RWPE2 (cell line): Measurements from ENCODE around the gene KCNJ15.

Experiments
- ATAC-seq: fragments of 200-7000 bp; cut with Tn5 transposase; 3 replicates; pipeline ENCODE4 v1.9.1; 2021; ENCODE audit warnings: low read depth
- DNase-seq: peaks from one replicate; pipeline ENCODE4 v3.0.0-alpha.2; 2020; ENCODE audit warnings: low spot score
- H3K27ac ChIP-seq: fragments of 450-650 bp; 2 replicates; pipeline ENCODE4 v1.5.1; 2017; ENCODE audit warnings: mild to moderate bottlenecking; ENCODE audit not compliant: poor library complexity, severe bottlenecking
- H3K27me3 ChIP-seq: fragments of 250-450 bp; sonication (Bioruptor Pico); 2 replicates; pipeline ENCODE4 v1.5.1; 2021; ENCODE audit warnings: mild to moderate bottlenecking, moderate library complexity; ENCODE audit not compliant: insufficient read depth, poor library complexity, severe bottlenecking
- H3K36me3 ChIP-seq: fragments of 250-450 bp; sonication (Bioruptor Pico); 2 replicates; pipeline ENCODE4 v1.5.1; 2020; ENCODE audit warnings: low read depth, mild to moderate bottlenecking, moderate library complexity
- H3K4me1 ChIP-seq: fragments of 250-450 bp; sonication (Bioruptor Pico); 2 replicates; pipeline ENCODE4 v1.5.1; 2021; ENCODE audit warnings: mild to moderate bottlenecking, moderate library complexity; ENCODE audit not compliant: insufficient read depth, poor library complexity, severe bottlenecking
- H3K4me3 ChIP-seq: fragments of 250-450 bp; sonication (Bioruptor Pico); 2 replicates; pipeline ENCODE4 v1.5.1; 2021; ENCODE audit warnings: mild to moderate bottlenecking, moderate library complexity; ENCODE audit not compliant: severe bottlenecking
- H3K9me3 ChIP-seq: fragments of 250-450 bp; sonication (Bioruptor Pico); 2 replicates; pipeline ENCODE4 v1.5.1; 2021; ENCODE audit warnings: mild to moderate bottlenecking, moderate library complexity; ENCODE audit not compliant: severe bottlenecking
- CTCF ChIP-seq: fragments of 450-650 bp; IDR thresholded peaks from one replicate; pipeline ENCODE4 v1.5.1; 2017; ENCODE audit warnings: mild to moderate bottlenecking, moderate library complexity; ENCODE audit not compliant: poor library complexity, severe bottlenecking

KCNJ15 gene

DNA sequence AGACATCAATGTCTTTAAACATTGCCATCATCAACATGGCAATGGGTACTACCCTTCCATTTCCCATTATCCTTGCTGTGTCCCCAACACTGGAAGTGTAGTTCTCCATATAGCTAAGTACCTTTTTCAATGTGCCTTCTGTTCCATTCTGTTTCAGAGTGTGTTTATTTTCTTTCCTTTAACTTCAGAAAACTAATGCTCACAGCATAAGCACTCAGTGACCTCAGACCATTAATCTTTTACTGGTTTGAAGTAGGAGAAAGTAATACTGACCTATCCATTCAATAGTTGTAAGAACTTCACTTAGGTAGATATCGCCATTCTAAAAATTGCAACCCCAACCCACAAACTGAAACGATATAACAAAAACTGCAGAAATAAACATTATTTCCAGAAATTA is 37.8 kb downstream of the KCNJ15 start:
- DNase-seq (no peak), ATAC-seq (no peak)
- H3K36me3 ChIP-seq, result peaks cover 19% of the 10 kb centered on the region; the same call in 1 of the 2 replicates
- H3K27me3 ChIP-seq, result no peaks in the 10 kb centered on the region
- no peak overlapping the region for H3K4me3 ChIP-seq
- peaks cover 61% of the 10 kb centered on the region for H3K4me1 ChIP-seq
- H3K9me3 ChIP-seq, result no peaks in the 10 kb centered on the region
- no peak for TF ChIP-seq CTCF
- peak overlapping the region; percentile 98 for H3K27ac ChIP-seq

DNA sequence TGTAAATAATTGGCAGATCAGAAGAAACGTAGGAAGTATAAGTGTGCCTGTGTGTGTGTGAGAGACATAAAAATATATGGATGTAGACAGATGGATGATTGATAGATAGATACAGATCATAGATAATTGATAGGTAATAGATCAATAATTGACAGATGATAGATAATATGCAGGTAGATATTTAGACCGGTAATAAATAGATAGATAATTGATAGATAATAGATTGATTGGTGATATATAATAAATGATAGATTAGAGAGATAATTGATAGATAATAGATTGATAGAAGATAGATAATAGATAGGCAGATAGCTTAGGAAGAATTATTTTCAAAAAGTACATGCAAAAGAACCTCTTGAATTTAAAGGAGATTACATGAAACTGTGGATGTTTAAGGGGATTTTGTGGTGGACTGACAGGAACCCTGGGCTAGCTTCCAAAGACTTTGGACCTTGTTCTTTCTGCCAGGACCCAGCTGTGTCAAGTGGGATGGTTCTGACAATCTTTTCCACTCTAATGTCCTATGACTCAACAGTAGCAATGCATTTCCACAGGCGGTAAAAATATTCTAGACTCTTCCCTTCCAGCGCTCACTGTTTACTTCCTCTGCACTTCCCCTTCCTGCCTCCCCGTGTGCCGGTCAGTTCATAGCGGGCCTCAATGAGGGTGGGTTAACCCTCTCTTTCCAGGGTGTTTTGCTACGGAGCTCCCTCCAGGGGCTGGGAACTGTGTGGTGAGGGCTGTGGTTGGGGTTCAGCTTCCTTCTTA is 39.4 kb downstream of the KCNJ15 start:
- Histone ChIP-seq H3K4me3 (no peak overlapping the region), H3K4me1 (peaks cover 49% of the 10 kb centered on the region), H3K36me3 (peaks cover 28% of the 10 kb centered on the region), H3K27me3 (no peaks in the 10 kb centered on the region), H3K9me3 (no peaks in the 10 kb centered on the region), H3K27ac (peak overlapping the region; percentile 80)
- DNase-seq (no peak), ATAC-seq (no peak)
- no peak for TF ChIP-seq CTCF

DNA sequence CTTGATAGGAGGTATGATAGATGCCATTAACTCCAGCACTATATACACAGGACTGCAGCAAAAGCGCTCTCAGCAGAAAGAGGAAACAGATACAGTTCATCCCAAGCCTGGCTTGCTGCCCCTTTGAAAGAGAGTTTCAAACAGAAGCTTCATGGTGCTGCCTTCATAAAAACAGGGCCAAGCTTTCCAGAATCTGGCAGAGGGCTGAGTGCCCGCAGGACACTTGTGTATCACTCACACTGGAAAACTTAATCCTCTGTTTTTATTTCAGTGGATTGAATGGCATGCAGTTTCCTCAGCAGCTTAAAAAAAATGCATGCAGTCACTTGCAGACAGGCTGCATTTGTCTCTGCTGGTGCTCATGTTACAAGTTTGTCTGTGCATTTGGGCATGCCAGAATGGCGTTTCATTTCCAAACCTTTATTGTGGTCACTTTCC is 40.4 kb downstream of the KCNJ15 start:
- Histone ChIP-seq H3K27ac (peak overlapping the region; percentile 80), H3K4me1 (peaks cover 43% of the 10 kb centered on the region), H3K4me3 (no peak overlapping the region), H3K27me3 (no peaks in the 10 kb centered on the region), H3K36me3 (peaks cover 24% of the 10 kb centered on the region), H3K9me3 (no peaks in the 10 kb centered on the region)
- no peak for TF ChIP-seq CTCF
- DNase-seq (no peak), ATAC-seq (peak; percentile 64)

DNA sequence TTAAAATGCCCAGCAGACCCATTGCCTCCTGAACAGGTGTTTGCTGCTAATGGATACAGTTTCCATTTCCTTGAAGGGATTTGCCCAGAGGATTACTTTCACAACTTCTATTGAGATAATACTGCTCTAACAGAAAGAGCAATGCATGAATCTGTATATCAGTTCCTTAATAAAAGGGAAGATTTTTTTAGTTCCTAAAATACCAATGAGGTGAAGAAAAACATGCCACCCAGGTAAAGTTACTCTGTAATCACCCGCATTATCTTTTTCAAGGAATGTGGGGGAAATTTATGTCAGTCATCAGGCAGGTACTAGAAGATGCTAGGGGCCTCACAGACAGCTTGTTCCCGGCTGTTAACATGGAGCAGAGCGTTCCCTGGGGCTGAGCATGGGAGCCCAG is 41.1 kb downstream of the KCNJ15 start:
- H3K9me3 ChIP-seq, result no peaks in the 10 kb centered on the region
- no peak for TF ChIP-seq CTCF
- no peak overlapping the region for H3K4me3 ChIP-seq
- peaks cover 42% of the 10 kb centered on the region for H3K4me1 ChIP-seq
- ATAC-seq (no peak), DNase-seq (no peak)
- H3K27me3 ChIP-seq, result no peaks in the 10 kb centered on the region
- peak overlapping the region; percentile 80 for H3K27ac ChIP-seq
- peaks cover 24% of the 10 kb centered on the region for H3K36me3 ChIP-seq

- no peak for TF ChIP-seq CTCF
- Histone ChIP-seq H3K4me3 (no peak overlapping the region), H3K27ac (peak overlapping the region; percentile 80), H3K27me3 (no peaks in the 10 kb centered on the region), H3K4me1 (peaks cover 49% of the 10 kb centered on the region), H3K36me3 (peaks cover 24% of the 10 kb centered on the region), H3K9me3 (no peaks in the 10 kb centered on the region)
- no peak for ATAC-seq
- no peak for DNase-seq
These were observed 42.0 kb downstream of the KCNJ15 start for GRCh38 chr21:38298832-38299231.
